Keratinocyte (primary cell): ENCODE measurements around the gene SND1.

Experiments
- CTCF ChIP-seq, 3 experiments: IDR thresholded peaks in 1 of 3; conservative IDR thresholded peaks in 1 of 3; optimal IDR thresholded peaks in 1 of 3; 2 replicates in 2 of 3; 3 replicates in 1 of 3; pipeline versions ENCODE3 to v1.5.1; 2011; ENCODE audit warnings: low read length in 3 of 3, mild to moderate bottlenecking in 3 of 3, moderate library complexity in 2 of 3, control low read depth in 1 of 3, inconsistent platforms in 1 of 3; ENCODE audit not compliant: insufficient read depth in 2 of 3; ENCODE audit errors: extremely low read depth in 1 of 3
- EZH2 ChIP-seq: IDR thresholded peaks from one replicate; pipeline ENCODE4 v1.6.1; 2012; ENCODE audit warnings: inconsistent platforms, mild to moderate bottlenecking, low read length, moderate library complexity

GRCh38 chr7:127986581-127987521 lies 334.9 kb downstream of the SND1 start:
- no peak for TF ChIP-seq CTCF (optimal IDR thresholded peaks at IDR 0.05 in 1 of 3, IDR thresholded peaks at IDR 0.05 in 1 of 3, conservative IDR thresholded peaks at IDR 0.05 in 1 of 3; ENCODE audit: extremely low read depth in 1 of 3, insufficient read depth in 2 of 3, low read length in 3 of 3)
- no peak for TF ChIP-seq EZH2
